PC-3 (cell line): Measurements from ENCODE around the gene TTYH2. TPM values are rescaled to one million over a fixed set of nuclear protein-coding genes. Genes with fewer than 3 reads are reported as not detected.

Source experiments
- ATAC-seq: fragments of 200-7000 bp; cut with Tn5 transposase; 2 replicates; pipeline ENCODE4 v1.9.1; 2020; ENCODE audit warnings: mild to moderate bottlenecking, moderate library complexity
- BruUV-seq: library from RNA; stranded (reverse); fragments of 400-500 nt; replicated peaks from 2 replicates; lab custom pipeline; 2021; lab: Mats Ljungman, UMichigan
- CTCF ChIA-PET: fragments of 300-600 bp; sonication (Branson Sonifier 250); formaldehyde crosslinking; loops from one replicate; lab custom pipeline; 2022; ENCODE audit warnings: antibody characterized with exemption; lab: Charles Lee
- POLR2A ChIA-PET: fragments of 300-600 bp; sonication (Branson Sonifier 250); formaldehyde crosslinking; loops from one replicate; lab custom pipeline; 2022; ENCODE audit warnings: antibody characterized with exemption; ENCODE audit not compliant: unreplicated experiment; lab: Charles Lee
- DNase-seq: peaks from one replicate; pipeline ENCODE4 v3.0.0-alpha.2; 2015
- H2AFZ ChIP-seq: fragments of 300-600 bp; sonication (generic); 2 replicates; pipeline ENCODE4 v1.6.0; 2016; ENCODE audit warnings: antibody characterized with exemption, low read length
- H3F3A ChIP-seq: fragments of 300-600 bp; sonication (generic); one replicate; pipeline ENCODE4 v1.6.0; 2017; ENCODE audit warnings: antibody characterized with exemption, low read length, control low read depth, mild to moderate bottlenecking; ENCODE audit not compliant: unreplicated experiment
- H3K27ac ChIP-seq: fragments of 300-600 bp; sonication (generic); 2 replicates; pipeline ENCODE4 v1.5.1; 2016; ENCODE audit warnings: mild to moderate bottlenecking, low read length
- H3K27me3 ChIP-seq: fragments of 300-600 bp; sonication (generic); 2 replicates; pipeline ENCODE4 v1.6.1; 2016; ENCODE audit warnings: low read length, mixed read lengths
- H3K36me3 ChIP-seq: fragments of 300-600 bp; sonication (generic); 2 replicates; pipeline ENCODE4 v1.6.1; 2016; ENCODE audit warnings: low read depth, mixed run types, low read length, mixed read lengths
- H3K4me1 ChIP-seq: fragments of 300-600 bp; sonication (generic); 2 replicates; pipeline ENCODE4 v1.5.1; 2016; ENCODE audit warnings: low read length; ENCODE audit not compliant: insufficient read depth
- H3K4me2 ChIP-seq: fragments of 300-600 bp; sonication (generic); 2 replicates; pipeline ENCODE4 v1.6.0; 2016; ENCODE audit warnings: low read length
- H3K4me3 ChIP-seq: fragments of 300-600 bp; sonication (generic); 2 replicates; pipeline ENCODE4 v1.5.1; 2016; ENCODE audit warnings: mild to moderate bottlenecking, low read length, mixed read lengths
- H3K79me2 ChIP-seq: fragments of 300-600 bp; sonication (generic); 2 replicates; pipeline ENCODE4 v1.6.1; 2017; ENCODE audit warnings: low read length, mixed read lengths
- H3K9ac ChIP-seq: fragments of 300-600 bp; sonication (generic); 2 replicates; pipeline ENCODE4 v1.6.0; 2016; ENCODE audit warnings: mild to moderate bottlenecking, low read length
- H3K9me2 ChIP-seq: fragments of 300-600 bp; sonication (generic); replicated peaks from 2 replicates; pipeline ENCODE4 v1.6.1; 2016; ENCODE audit warnings: mixed run types, low read length, mixed read lengths
- H3K9me3 ChIP-seq: fragments of 300-600 bp; sonication (generic); 2 replicates; pipeline ENCODE4 v1.6.1; 2016; ENCODE audit warnings: low read length, mixed read lengths
- H4K20me1 ChIP-seq: fragments of 300-600 bp; sonication (generic); 2 replicates; pipeline ENCODE4 v1.6.1; 2016; ENCODE audit warnings: low read length, mixed read lengths
- CTCF ChIP-seq: fragments of 300-600 bp; sonication (generic); conservative IDR thresholded peaks from 2 replicates; pipeline ENCODE4 v1.5.1; 2017; ENCODE audit warnings: antibody characterized with exemption, low read depth, mild to moderate bottlenecking, low read length
- EZH2 ChIP-seq: fragments of 300-600 bp; sonication (generic); IDR thresholded peaks from one replicate; pipeline ENCODE4 v1.6.1; 2017; ENCODE audit warnings: antibody characterized with exemption, mild to moderate bottlenecking, low read length; ENCODE audit not compliant: unreplicated experiment
- EZH2phosphoT487 ChIP-seq: fragments of 300-600 bp; sonication (generic); IDR thresholded peaks from 2 replicates; pipeline ENCODE4 v1.6.1; 2018; ENCODE audit warnings: mild to moderate bottlenecking, antibody characterized with exemption, low read length, borderline replicate concordance
- intact Hi-C: fragments of 100-400 bp; cut with micrococcal nuclease; formaldehyde crosslinking; loops from 2 replicates; pipeline ENCODE4 v1.9.0; 2023
- total RNA-seq: library from RNA; depleted of rRNA; stranded (reverse); fragments of >200 nt; gene quantifications from 2 replicates; pipeline ENCODE4 v1.2.3, GENCODE V29; 2014

Gene TTYH2
- total RNA-seq, 1 experiment from 2014 or later = 17.6 TPM

- TF ChIP-seq EZH2phosphoT487 (no peak), CTCF (no peak), EZH2 (no peak)
- no peak for DNase-seq
- Histone ChIP-seq H3K4me1 (no peaks in the 10 kb centered on the region), H4K20me1 (no peaks in the 10 kb centered on the region), H3K79me2 (no peaks in the 10 kb centered on the region), H3K36me3 (no peaks in the 10 kb centered on the region), H3K4me3 (no peak overlapping the region), H2AFZ (no peak overlapping the region), H3K9ac (no peak overlapping the region), H3K27me3 (no peaks in the 10 kb centered on the region), H3K9me3 (no peaks in the 10 kb centered on the region), H3K27ac (no peak overlapping the region), H3K9me2 (no peaks in the 10 kb centered on the region), H3K4me2 (no peak overlapping the region), H3F3A (no peaks in the 10 kb centered on the region)
- BruUV-seq = no TSS peak
- intact Hi-C loops = no loop called here
- CTCF ChIA-PET = no interaction called here
- POLR2A ChIA-PET = no interaction called here
- ATAC-seq = no peak
These were observed 25.8 kb downstream of the TTYH2 start for GRCh38 chr17:74239172-74239571.

- intact Hi-C loops = no loop called here
- H3K27me3 ChIP-seq = no peaks in the 10 kb centered on the region
- POLR2A ChIA-PET = no interaction called here
These were observed 27.3 kb downstream of the TTYH2 start for GRCh38 chr17:74240618-74241205.

More at GRCh38 chr17:74240618-74241205, 27.3 kb downstream of the TTYH2 start:
- ATAC-seq = no peak; the same call in 1 of the 2 replicates
- Histone ChIP-seq H3K9me3 (no peaks in the 10 kb centered on the region), H3K4me3 (no peak overlapping the region), H3K79me2 (no peaks in the 10 kb centered on the region), H4K20me1 (no peaks in the 10 kb centered on the region), H3K4me1 (no peaks in the 10 kb centered on the region), H3K36me3 (no peaks in the 10 kb centered on the region), H3K9ac (no peak overlapping the region), H3K27ac (no peak overlapping the region), H3K9me2 (no peaks in the 10 kb centered on the region), H3F3A (no peaks in the 10 kb centered on the region), H3K4me2 (no peak overlapping the region), H2AFZ (no peak overlapping the region)
- CTCF ChIA-PET = no interaction called here
- DNase-seq = no peak
- TF ChIP-seq EZH2phosphoT487 (no peak), EZH2 (no peak), CTCF (no peak)
- no TSS peak for BruUV-seq
